Measurements from ENCODE around the gene RASSF1.

Gene RASSF1

DNA sequence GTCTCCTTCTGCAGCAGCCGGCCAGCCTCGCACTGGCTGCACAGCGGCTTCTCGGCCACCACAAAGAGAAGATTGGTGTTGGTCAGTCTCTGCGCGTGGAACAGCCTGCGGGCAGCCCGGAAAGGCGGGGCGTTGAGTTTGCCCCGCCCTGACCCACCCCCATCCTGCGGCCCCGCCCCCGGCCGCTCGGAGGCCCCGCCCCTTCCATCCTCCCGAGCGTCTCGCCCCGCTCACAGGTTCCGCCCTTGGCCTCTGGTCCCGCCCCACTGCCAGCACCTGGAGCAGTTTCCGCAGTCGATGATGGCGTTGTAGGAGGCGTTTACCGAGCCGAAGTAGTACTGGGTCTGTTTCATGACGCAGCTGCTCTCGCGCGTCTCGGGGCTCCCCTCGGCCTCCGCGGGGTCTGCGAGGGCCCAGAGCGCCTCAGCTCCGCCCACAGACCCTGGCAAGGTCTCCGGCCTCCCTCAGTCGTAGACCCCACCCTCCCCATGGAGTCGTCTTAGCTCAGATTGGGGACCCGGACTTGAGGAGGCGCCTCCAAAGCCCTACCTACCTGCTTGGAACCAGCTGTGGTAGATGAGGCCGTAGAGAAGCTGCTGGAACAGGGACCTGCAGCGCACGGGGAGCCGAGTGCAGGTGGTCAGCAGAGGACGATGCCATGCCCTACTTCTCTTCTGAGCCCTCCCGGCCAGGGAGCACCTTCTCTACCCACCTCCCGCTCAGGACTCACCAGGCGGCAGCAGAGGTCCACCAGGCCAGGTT, 24.6 kb upstream of the RASSF1 start:
- DNase-seq: peak; percentile 93 to 95 (median 94)

DNA sequence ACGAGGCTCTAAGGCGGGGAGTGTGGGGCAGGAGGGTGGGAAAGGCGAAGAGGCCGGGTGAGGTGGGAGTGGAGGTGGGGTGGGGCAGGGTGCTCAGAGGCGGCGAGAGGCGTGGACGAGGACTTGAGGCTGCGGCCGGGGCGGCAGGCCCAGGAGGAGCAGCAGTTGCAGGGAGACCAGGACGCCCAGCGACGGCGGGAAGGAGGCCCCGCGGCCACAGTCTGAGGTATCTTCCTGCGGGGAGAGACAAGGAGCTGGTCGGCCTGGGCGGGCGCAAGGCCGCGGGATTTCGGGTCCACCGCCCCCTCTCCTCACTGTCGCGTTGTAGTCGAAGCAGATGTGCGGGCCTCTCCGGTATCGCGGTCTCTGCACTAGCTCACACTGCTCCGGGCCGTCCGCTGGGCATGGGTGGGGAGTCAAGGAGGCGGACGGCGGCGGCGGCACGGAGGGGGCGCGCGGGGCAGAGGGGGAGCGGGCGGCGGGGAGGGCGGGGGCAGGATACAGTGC, 24.0 kb upstream of the RASSF1 start:
- DNase-seq: no peak

DNA sequence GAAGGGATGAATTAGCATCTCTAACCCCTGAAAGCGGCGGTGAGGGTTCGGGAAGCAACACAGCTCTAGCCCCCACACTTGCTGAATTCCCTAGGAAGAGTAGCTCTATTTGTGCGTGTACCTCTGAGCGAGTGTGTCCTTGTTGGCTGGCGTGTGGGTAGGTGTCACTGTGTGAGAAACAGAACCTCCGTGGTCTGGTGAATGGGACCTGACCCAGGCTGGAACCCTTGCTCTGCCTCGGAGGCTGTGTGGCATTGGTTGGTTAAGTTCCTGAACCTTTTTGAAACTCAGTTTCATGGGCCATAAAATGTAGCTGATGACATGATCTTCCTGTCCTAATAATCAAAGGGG, 19.1 kb upstream of the RASSF1 start:
- no peak for DNase-seq

DNA sequence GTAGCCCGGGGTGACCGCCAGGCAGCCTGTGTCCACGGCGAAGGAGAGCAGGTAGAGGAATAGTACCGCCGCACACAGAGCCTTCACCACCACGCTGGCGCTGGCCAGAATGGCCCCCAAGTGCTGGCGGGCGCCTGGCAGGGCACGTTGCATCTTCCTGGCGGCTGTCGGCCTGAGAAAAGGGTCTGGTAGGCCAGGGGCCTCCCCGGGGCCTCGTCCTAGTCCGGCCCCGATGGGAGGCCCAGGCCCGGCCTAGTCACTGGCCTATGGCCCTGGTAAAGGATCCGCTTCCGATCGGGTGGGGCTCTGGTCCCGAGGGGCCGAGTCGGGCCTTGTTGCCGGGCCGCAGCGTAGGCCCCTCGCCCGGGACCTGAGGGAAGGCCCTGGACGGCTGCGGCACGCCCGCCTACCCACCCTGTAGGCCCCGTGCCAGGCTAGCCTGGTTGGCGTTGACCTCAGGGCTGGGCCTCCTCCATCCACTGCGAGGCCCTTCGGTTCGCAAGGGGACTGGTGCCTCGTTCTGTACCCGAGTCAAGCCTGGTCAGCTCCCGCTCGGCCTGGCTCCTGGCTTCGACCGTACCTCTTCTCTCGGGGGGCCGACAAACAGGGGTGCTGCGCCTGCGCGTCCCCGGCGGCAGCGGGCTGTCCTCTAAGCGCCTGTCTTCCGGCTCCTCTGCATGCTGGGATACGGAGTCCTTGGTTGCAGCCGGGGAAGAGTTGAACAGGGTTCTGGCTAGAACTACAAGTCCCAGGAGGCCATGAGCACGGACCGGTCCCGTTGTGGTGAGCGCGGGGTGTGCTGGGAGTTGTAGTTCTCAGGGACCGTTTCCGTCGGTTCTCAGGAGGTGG, 18.5 kb upstream of the RASSF1 start, which contains the start of gene TMEM115:
TSS of gene TMEM115 (minus strand) at position 611 of the 849 bp plus-strand sequence. CDS start at position 153, 458 bp downstream.
- peak; percentile 90 to 97 (median 96) for DNase-seq

DNA sequence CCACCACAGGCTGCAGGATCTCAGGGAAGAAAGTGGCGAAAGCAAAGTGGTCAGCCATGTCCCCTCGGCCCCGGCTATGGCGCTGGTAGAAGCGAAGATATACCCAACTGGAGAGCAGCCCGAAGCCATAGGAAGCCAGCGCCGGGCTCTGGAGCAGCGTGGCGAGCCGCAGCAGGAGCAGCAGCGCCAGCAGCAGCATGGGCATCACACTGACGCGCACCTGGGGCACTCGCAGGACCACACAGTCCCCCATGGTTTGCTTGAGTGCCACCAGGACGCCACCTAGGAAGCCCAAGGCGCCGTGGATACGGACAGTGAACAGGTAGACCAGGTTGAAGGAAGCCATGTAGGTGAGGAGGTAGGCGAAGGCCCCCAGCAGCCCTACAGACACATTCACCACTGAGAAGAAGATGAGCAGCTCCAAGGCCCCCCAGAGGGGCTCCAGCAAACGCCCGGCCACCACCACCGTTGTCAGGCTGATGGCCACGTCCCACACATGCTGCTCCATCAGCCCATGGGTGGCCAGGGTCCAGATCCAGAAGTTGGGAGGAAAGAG, 17.8 kb upstream of the RASSF1 start:
- DNase-seq: no peak

DNA sequence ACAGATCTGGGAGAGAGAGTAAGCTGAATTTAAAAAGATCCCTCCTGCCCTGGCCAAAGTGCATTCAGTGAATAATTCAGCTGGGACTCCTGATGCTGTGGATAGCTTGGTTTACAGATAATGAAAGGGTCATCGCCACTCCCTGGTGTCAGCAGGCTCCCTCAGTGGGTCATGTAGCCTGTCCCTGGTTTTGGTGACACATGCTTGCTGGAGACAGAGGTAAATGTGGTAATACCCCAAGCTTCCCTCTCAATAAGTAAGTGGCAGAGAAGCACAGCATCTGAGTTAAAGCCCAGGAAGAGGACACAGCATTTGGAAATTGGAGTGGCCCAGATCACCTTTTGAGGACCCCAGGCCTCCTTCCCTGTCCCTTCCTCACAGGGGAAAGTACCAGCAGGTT, 16.8 kb upstream of the RASSF1 start:
- no peak for DNase-seq

DNA sequence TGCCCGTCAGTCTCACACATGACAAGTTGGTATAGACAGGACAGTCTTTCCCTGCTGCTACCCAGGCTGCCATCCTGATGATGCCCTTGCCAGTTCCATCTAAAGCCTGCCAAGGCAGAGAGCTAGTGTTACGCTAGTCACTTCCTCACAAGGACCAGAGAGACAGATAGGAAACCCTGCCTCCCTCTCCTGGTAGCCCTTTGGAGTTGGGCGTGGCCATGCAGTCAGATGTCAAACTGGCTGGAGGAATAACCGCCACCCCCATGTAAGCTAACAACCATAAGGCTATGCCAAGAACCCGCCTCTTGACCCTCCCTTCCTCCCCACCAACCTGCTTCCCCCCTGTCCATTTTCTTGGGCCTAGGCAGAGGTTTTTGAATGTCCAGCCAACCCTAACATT, 15.9 kb upstream of the RASSF1 start:
- DNase-seq: no peak

DNA sequence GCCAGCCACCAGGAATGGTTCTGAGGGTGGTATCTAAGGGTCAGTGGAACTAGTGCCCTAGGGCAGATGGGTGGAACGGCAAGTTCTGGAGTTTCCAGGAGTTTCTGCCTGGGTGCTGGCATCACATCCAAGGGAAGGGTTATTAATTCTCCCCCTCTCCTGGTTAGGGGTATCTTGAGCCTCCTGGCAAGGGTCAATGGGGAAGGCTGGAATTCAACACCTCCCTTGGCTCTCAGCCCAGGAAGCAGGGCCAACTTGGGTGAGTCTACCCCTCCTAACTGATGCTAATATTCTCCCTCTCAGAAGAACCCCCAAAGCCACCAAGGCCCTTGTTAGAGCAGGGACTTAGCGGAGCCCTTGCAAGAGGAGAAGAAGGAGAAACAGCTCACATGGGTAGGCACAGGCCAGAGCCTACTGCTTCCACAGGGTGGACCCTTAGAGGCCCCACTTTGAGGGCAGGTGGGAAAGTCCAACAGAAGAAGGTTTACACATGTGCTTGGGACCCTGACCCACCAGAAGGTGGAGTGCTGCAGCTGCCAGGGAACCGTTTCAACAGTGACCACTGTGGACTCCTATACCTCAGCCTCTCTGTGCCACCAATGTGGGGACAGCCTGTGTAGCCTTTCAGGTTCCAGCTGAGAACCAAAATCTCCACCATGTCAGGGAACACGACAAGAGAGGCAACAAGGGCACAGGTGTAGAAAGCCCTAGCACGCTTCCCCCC, 15.4 kb upstream of the RASSF1 start:
- no peak for DNase-seq

DNA sequence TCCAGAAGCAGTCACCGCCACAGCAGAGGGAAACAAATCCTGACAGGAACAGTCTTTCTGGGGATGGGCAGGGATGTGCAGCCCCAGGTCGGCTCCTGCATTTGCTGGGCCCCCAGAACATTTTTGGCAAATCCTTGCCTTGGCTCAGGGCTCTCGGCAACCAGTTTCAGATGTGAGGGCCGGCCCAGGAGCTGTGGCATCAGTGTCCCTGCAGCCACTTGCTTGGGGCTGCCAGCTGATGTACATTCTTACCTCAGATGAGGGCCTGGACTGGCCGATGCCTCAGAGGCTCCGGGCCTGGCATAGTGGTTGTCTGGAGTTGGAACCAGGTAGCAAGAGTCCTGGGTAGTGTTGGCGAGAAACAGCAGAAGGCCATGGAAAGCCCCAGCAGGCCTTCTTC, 14.2 kb upstream of the RASSF1 start:
- DNase-seq: no peak

DNA sequence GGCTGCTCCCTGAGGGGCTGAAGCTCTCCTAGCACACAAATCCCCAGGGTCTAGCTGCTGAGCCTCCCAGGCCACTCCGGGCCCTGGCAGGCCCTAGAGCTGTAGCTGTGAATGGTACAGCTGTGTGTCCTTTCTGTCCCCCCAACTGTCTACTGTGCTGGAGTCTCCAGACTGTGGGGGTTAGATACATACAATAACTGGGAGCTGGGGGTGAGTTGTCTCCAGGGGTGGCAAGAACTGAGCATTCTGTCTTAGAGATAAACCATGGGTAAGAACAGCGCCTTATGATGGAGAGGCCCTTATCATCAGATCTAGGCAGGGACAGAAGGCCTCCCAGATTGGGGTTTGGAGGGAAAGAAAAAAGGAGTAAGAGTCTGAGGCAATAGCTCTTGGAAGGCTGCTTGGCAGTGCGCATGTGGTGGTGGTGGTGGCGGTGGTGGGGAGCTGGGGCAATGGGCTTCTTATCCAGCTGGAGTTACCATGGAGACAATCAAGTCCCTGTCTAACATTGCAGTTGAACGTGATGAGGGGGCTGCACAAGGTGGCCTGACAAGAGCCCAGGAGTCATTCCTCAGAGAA, 13.6 kb upstream of the RASSF1 start:
- no peak for DNase-seq

DNA sequence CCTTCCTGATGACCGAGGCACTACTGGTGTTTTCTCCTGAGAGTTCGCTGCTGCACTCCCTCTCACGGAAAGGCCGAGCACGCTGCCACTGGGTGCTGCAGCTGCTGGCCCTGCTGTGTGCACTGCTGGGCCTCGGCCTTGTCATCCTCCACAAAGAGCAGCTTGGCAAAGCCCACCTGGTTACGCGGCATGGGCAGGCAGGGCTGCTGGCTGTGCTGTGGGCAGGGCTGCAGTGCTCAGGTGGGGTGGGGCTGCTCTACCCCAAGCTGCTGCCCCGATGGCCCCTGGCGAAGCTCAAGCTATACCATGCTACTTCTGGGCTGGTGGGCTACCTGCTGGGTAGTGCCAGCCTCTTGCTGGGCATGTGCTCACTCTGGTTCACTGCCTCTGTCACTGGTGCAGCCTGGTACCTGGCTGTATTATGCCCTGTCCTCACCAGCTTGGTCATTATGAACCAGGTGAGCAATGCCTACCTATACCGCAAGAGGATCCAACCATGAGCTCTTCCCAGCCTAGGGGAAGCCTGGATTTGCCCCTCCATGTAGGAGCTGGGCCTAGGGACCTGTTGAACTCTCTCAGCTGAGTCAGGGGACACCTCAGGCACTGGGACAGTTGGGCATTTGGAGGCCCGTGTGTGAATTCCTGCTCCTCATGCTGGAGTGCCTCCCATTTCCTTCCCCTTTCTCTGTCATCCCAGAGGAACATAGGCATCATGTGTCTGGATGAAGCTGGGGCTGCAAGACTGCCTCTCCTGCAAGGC, 12.8 kb upstream of the RASSF1 start:
- no peak for DNase-seq

DNA sequence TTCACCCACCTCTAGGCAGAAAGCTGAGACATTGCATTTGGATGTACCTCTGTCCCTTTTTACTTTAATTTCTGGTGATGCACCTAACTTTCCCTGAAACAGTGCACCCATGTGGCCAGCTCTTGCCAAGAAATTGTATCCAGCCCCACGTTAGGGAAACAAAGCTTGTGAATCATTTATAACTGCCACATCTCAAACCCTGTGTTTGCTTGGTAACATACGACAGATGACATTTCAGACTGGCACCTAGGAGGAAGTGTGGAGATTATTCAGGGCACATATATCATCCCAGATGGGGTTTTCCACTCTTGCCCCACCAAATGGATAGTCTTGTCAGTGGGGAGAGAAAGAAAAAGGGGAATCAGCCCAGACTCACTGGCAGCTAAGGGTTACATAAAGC, 12.1 kb upstream of the RASSF1 start:
- DNase-seq: no peak

DNA sequence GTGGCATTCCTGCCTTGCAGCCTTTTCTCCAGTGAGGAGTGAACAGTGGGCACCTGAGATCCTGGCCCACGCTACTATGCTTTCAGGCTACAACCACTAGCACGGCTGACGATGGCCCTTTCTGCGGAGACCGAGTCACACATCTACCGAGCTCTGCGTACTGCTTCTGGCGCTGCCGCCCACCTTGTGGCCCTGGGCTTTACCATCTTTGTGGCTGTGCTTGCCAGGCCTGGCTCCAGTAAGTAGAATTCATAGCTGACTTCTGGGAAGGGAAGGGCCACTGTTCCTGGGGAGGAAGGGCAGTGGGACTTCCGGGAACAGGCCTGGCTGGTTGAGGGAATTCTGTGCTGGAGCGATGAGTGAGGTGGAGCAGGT, 10.7 kb upstream of the RASSF1 start:
- no peak for DNase-seq

DNA sequence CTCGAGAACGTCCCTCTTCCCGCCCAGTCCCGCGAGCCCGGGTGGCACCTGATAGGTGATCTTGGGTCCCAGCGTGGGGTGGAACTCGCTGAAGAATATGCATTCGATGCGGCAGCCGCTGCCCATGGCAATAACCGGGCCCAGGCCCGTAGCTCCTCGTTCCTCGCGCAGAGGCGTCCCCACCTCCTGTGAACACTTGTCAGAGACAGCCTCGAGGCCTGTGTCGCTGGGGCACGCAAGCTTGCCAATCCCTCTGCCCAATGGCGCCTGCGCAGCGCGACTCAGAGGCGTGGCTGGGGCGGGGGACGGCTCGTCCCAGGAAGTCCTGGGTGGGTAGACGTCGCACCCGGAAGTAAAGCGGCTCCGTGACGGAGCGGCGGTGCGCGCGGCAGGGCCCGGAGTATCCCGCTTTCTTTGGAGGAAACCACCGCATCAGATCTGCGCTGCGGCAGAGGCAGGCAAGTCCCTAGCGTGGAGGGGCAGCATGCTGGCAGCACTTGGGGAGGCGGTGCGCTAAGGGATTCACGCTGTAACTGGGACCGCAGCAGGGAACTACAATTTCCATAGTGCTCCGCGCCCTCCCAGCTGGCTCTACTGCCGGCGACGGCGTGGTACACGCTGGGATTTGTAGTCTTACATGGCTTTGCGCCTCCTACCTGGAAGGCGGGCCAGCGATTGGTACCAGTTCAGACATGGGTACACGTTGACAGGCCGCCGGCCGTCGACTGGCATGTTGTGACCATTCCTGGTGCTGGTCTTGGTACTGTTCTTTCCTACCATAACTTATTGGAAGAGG, 10.1 kb upstream of the RASSF1 start, which contains the start of the genes CYB561D2 and NPRL2:
TSS of gene CYB561D2 (plus strand) at position 336 of the 796 bp plus-strand sequence. CDS start 572 bp downstream, outside the sequence.
TSS of gene NPRL2 (minus strand) at position 249 of the 796 bp plus-strand sequence. CDS start at position 126, 123 bp downstream.
- DNase-seq: peak; percentile 98 to 99 (median 99)

DNA sequence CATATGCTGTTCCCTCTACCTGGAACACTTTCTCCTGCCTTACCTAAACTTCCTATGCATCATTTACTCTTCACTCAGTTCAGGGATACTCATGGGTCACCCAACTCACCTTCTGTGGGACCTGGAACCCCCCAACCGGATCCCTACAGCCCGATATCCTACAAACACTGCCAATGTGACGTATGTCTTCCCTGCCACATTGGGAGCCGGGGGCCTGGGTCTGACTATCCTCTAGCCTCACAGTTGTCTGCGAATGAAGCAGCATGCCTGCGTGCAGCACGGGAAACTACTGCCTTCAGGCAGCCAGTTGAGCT, 9.5 kb upstream of the RASSF1 start:
- no peak for DNase-seq

DNA sequence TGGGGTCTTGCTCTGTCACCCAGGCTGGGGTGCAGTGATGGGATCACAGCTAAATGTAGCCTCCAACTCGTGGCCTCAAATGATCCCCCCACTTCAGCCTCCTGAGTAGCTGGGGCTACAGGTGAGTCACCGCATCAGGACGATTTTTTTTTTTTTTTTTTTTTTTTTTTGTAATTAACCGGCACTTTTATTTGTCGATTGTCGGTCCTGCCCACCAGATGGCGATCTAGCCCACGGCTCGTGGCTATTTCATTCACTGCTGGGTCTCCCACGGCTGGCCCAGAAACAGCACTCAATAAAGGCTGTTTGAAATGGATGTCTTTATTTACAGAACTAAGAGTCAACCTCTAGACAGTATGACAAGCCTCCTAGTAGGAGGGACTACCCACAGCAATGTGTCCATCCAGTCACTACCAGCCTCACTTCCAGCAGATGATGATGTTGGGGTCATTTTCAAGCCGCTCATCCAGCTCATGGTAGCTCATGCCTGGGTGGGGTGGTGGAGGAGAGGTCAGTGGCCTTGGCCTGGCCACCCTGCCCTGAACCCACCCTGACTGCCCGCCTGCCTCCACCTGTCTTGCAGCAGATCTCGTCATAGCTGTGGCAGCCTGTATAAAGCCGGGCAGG, 6.7 kb upstream of the RASSF1 start:
- DNase-seq: peak; percentile 61 to 78 (median 71)

DNA sequence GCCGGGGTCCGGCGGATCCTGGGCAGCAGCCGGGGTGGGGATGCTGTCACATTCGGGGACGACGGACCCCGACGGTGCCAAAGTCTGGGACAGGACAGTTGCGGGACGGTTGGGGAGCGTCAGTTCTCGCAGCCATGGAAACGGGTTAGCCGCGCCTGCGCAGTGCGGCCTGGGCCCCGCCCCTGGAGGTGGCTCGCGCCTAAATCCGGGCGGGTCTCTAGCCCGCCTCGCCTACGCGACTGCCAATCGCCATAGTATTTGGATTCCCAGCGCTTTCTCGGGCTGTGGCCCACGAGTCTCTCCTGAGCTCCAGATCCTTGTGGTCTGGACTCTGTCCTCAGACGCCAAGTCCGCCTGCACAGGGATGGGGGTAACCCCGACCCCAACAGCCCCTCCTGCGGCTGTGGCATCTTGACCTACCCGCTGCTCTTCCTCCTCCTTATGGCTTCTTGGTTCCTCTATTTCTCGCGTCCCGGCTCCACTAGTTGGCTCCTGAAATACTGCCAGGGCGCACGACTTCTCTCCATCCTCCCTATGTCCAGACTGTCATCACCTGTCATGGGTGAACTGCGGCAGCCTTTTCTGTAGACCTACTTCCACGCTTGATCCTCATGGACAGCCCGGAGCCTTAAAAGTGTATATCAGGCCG, 5.1 kb upstream of the RASSF1 start, which contains the start of gene ZMYND10:
TSS of gene ZMYND10 (minus strand) at position 147 of the 649 bp plus-strand sequence. CDS start 153 bp downstream, outside the sequence.
- peak; percentile 59 to 80 (median 72) for DNase-seq

DNA sequence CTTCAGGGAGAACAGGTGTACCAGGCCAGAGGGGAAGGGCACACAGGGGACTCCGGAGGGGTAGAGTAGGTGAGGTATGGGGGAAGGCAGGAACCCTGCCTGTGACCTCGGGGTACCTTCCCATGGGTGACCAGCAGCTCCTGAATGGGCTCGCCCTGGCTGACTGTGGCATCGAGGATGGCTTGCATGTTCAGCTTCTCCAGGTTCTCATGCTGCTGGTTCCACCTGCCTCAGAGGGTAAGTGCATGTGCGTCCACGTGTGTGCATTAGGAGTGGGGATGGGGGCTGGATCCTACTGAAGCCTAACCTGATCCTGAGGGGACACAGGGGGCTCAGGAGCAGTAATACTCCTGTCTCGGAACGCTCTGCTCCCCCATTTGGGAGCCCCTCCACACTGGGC, 4.4 kb upstream of the RASSF1 start:
- no peak for DNase-seq
